ENCODE data around the gene ZMIZ1.

The ZMIZ1 gene

DNA sequence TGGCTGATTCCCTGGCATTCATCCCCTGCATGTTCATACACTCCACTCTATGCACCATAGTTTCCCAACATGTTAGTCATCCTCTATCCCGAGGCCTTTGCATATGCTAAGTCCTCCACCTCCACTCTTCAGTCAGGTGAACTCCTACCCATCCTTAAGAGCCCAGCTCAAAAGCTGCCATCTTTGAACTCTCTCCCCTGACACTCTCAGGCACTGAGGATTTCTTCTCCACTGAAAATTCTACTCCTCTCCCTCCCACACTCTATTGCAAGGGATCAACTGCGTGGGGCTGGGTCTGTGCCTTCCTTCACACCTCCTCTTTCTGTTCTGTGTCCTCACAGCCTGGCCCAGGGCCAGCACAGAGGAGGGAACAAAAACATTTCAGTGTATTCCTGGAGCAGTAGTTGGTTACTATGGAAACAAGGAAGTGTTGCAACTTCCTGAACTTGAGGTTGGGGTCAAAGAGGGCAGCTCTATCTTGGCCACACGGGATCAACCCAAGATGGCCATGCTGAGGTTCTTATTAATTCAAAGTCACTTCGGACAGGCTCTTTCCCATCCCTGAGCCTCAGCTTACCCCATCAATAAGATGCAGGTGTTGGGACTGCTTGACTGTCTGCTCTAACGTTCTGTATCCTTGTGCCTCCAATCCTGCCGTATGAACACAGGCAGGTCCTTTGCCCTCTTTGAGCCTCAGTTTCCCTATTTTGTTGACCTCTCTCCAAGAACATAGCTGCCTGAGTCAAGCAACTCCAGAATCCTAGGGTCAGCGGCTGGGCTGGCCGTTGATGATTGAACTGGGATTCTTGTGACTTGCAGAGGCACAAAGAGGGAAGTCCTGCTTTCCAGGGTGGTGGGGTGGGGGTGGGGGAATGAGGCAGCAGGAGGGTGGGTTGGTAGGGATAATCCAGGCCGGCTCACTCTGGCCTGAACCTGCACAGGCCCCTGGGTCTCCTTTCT, 15.5 kb downstream of the ZMIZ1 start:
- peak; percentile 11 for DNase-seq

GRCh38 chr10:79084972-79085597, 16.3 kb downstream of the ZMIZ1 start:
- no peak for DNase-seq

DNA sequence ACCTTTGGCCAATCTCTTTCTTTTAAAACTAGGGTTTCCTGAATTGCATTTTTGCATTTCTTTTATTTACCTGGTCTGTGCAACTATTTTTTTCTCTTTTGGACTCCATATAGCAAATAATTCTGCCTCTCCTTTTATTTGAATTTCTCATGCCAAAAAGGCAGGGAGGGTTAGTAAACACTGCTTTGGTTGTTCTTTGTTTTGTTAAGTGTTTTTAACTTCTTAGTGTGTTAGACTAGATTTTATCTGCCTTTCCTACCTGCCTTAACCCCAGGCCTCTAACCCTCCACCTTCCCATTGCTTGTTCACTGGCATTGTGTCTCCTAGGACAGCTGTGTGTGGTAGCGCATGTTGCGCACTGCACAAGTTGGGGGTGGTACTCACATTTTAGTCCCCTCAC, 18.1 kb downstream of the ZMIZ1 start:
- no peak for DNase-seq

DNA sequence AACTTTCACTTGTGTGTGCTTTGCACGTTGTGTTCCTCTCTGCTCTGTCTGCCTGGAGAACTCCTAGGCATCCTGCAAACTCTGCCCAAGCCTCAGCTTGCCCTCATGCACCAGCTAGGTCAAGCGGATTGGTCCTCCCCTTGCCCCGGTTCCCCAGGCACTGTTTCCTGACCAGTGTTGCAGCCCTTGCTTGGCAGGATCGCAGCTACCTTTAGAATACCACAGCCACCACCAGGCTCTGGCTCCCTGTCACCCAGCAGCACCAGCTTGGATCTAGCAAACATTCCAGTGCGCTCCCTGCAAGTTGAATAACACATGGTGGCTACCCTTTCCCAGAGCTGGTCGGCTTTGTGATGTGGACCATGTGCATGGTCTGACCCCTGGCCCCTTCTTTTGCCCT, 19.0 kb downstream of the ZMIZ1 start:
- no peak for DNase-seq

DNA sequence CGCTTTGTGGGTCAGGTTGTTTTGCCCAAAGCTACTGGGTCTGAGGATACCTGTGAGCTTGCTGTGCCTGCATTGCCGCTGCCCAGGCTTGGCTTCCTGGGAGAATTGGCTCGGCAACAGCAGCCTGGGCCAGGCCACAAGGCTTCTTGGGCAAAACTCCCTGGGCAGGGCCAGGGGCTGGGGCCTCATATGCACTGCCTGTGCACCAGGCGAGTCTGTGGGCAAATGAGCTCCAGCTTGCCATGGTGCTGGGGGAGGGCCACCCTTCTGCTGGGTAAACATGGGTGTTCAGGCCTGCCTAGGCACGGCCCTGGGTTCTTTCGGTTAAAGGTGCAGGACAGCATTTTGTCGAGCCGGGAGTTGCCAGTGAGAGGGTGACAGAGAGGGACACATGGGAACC, 19.4 kb downstream of the ZMIZ1 start:
- no peak for DNase-seq

DNA sequence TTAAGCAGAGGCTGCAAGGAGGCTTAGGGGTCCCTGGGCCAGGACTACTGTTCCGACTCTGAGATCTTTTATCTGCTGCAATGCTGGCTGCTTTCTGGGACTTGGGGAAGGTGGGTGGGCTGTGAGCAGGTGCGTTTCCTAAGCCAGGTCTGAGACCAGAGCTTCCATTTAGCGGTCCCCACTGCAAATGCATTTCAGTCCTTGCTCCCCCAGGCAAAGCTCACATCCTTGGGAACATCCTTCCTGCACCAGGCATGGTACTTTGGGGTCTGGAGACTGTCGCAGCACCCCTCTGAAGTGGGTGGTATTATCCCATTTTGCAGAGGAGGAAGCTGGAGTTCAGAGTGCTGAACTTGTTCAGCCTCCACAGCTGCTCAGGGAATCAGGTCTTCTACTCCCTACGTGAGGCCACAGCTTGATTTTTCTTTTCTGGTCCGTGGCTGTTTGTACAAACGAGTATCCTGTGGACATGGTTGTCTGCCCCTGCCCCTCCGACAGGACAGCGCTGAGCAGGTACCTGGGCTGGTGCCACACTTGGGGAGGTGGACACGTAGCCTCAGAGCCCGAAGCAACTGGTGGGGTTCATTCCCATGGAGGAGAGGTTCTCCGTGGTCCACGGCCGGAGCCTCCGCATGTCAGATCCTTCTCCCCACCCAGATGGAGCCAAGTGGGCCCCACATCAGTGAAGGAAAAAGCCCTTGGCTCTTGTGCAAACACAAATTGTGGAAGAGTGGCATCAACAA, 20.0 kb downstream of the ZMIZ1 start:
- no peak for DNase-seq

- no peak for DNase-seq
Measured at GRCh38 chr10:79089632-79090031, 20.9 kb downstream of the ZMIZ1 start.

GRCh38 chr10:79090134-79090803, 21.5 kb downstream of the ZMIZ1 start:
- DNase-seq = no peak

DNA sequence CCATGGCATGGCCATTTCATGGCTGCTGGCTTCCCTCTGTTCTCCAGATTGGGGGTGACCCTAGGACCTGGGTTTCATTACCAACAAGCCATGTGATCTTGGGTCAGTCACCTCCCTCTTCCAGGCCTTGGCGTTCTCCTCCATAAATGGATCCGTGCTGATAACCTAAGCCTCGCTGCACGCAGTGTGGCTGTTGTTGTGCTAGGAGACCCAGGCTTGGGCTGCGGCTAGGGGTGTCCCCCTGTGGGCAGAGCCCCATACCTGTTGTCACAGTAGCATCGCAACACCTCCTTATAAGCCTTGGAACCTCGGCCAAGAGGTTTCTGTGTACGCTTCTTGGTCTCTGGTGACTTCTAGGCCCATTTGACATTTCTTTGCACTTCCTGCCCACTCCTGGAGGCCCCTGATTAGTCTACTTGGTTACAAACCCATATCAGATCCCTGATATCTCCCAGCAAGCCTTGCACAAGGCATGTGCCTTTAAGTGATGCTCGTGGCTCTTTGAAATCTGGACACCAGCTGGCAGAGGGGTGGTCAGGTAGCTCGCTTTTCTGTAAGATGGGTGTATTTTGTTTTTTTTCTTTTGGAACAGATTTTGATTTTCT, 23.6 kb downstream of the ZMIZ1 start:
- no peak for DNase-seq

DNA sequence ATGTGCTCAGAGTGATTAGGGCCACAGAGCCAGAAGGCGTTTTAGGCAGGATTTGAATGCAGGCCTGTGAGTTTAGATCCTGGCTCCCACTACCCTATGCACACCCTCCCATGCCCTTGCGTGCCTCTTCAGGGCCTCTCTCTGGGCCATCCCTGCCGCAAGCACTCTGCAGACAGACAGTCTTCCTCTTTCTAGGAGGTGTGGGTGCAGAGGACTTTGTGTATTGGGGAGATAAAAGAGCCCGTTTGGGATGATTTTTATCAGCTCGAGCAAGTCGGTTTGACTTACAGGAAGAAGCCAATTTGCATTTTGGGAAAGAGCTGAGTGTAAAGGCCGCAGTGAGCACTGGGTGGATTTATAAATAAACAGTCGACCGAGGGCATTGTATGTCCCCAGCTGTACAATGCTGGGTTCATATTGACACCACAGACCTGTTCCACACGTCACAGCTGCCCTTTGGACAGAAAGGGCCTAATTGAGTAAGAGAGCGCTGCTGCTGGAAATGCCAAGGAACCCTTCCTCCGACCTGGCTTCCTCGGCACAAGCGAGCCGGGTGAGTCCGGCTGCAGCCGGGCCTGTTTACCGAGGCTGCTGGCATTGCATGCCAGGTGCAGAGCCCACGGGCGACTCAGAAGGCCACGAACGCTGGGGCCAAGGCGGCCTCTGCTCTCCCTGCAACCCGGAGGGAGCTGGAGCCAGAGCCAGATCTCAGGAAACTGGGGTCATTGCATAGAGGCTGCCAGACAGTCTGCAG, 25.1 kb downstream of the ZMIZ1 start:
- no peak for DNase-seq

DNA sequence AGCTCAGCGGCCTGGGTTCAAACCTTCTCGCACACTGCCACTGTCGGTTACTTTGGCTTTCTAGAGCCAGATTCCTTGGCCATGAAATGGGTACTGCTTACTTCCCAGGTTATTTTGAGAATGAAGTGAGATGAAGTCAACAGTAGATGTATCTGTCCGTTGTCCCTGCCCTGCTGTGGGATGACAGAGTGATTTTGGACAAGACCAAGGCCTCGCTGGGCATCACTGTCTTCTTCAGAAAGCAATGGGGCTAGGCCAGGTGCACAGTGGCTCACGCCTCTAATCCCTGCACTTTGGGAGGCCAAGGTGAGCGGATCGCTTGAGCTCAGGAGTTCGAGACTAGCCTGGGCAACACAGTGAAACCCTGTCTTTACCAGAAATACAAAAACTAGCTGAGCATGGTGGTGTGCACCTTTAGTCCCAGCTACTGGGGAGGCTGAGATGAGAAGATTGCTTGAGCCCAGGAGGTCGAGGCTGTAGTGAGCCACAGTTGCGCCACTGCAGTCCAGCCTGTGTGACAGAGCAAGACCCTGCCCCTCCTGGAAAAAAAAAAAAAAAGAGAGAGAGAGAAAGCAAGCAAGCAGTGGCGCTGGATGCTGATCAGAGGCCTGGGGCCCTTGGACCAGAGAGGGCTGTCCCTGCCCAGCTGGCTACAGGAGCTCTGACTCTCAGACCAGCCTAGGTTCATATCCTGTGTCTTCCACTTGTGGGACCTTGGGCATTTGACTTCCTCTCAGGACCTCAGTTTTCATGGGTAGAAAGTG, 25.8 kb downstream of the ZMIZ1 start:
- no peak for DNase-seq

- no peak for DNase-seq
Measured at GRCh38 chr10:79095316-79095715, 26.6 kb downstream of the ZMIZ1 start.

- no peak for DNase-seq
Measured at GRCh38 chr10:79096514-79096913, 27.7 kb downstream of the ZMIZ1 start.

DNA sequence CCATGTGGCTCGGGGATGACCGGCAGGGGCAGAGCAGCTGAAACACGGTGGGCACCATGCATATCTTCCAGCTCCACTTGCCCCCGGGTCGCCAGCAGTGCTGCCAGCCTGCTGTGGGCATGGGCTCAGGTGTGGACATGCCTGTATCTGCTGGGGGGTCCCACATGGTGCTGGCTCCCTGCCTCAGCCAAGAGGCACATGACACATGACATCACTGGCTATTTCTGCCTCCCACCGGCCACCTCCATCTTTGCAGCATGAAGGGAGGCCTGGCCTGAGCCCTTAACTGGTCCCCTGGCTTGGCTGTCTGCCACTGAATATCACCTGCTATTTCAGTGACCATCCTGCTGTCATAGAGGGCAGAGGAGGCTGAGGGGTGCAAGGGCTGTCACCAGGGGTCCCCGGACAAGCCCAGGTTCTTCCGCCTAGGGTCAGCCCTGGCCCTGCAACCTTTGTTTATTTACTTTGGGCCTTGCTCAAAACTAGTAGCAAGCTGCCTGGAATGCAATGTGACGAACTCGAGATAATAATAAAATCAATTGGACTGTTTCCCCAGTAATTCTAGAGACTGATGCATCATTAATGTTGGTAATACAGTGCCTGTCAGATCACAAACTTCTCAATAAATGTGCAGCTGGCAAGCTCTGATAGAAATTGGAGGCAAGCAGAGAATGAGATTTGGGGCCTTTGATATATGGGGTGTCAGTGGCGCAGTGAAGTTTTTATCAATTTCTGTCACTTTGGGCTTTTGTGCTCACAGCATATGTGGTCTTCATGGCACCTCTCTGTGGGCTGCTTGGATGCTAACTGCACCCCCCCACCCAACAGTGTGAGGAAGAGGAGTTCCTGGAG, 28.5 kb downstream of the ZMIZ1 start:
- no peak for DNase-seq

DNA sequence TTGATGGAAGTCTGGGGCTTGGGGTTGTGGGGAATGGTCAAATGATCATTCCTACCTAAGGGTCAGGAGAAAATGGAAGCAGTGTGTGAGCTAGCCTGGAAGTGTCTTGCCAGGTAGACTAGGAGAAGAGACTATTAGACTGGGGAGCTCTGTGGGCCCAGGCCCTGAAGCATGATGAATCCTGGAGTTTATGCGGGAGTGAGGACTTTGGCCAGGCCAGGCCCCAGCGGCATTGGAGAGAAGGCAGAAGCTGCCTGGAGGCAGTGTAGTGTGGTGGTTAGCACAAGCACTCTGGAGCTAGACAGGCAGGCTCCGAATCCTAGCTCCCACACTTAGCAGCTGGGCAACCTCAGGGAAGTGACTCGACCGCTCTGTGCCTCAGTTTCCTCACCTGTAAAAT, 29.3 kb downstream of the ZMIZ1 start:
- DNase-seq = no peak

DNA sequence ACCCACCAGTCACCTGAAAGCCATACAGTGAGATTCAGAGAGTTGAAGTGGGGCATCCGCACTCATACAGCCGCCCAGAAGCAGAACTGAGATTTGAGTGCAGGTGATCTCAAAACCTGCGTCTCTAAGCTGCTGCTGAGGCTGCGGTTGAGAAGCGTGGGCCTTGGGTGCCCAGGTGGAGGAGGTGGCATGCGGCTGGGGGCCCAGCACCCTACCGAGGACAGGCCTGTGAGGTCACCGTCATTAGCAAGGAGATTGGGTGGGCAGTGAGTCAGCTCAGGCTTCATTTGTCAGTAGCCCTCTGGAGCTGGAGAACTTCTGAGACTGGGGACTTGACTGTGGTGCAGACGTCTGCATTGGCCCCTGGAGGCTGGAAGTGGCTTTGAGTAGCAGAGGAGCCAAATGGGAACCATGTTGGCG, 29.8 kb downstream of the ZMIZ1 start:
- no peak for DNase-seq

DNA sequence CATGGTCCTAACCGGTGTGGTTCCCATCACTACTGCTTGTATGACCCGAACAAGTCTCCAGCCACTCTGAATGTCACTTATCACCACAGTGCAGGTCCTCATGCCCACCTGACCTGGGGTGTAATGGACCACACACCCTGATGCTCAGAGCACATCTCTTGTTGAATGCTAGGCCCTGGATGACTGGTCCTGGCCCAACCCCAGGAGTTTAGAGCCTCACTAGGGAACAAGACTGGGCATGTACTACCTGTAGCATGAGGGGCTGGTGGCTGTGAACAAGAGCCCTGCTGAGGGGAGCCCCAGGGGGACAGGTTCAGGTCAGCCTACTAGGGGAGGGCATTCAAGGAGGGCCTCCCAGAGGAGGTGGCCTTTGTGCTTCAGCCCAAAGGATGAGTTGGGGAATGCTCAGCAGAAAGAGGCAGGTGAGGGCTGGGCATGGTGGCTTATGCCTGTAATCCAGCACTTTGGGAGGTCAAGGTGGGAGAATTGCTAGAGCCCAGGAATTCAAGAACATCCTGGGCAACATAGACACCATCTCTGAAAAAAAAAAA, 31.2 kb downstream of the ZMIZ1 start:
- DNase-seq = no peak

DNA sequence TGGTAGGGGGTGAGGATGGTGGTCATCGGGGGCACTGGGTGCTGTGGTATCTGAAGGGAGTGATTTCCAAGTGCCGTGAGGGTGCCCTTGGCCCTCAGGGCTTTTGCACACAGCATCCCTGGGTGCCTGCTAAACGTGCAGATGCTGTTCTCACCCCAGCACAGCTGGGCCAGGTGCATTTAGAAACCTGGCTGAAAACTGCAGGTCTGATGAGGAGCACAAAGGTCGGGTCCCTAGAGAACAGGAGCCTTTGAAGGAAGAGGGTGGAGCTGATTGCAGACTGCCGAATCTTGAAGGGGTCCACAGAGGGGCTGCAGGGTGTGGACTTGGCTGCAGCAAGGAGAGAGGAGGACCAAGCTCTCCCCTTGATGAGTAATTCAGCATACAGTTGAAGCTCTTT, 32.0 kb downstream of the ZMIZ1 start:
- DNase-seq = no peak

GRCh38 chr10:79101560-79102497, 33.1 kb downstream of the ZMIZ1 start:
- DNase-seq = no peak

Measured in NK-92 treated with Interleukin-12 subunit alpha and Interleukin-12 subunit beta, amount 100 ng/mL, for 24 hours (cell line).